ENCODE measurements around the gene PPFIBP1. TPM values are rescaled to one million over a fixed set of nuclear protein-coding genes. Genes with fewer than 3 reads are reported as not detected.
"Not testable (repeated sequence)": the region's sequence is repeated elsewhere in the genome, so short reads cannot be mapped to it uniquely, and the experiment has no call there.

The PPFIBP1 gene
- total RNA-seq, 1 experiment from 2014 or later: 88.6 TPM

GRCh38 chr12:27583981-27584380 is 60.0 kb downstream of the PPFIBP1 start:
- Histone ChIP-seq H3K27ac (ENCODE audit: low read length) (no peak overlapping the region), H3K27me3 (ENCODE audit: control insufficient read depth, insufficient read depth, low read length) (no peaks in the 10 kb centered on the region), H3K36me3 (ENCODE audit: control insufficient read depth, insufficient read depth, low read length) (peaks cover 3% of the 10 kb centered on the region; the same call in 1 of the 2 replicates), H3K4me1 (ENCODE audit: control insufficient read depth, insufficient read depth, low read length) (peaks cover 4% of the 10 kb centered on the region), H3K4me3 (ENCODE audit: low read depth in 2 of 2, low read length in 2 of 2) (no peak overlapping the region), H3K9me3 (ENCODE audit: control insufficient read depth, insufficient read depth, low read depth, low read length) (no peaks in the 10 kb centered on the region)
- in situ Hi-C loops (cut with HindIII; ENCODE audit: low pct_unique_long_range_greater_than_20kb, low sequenced_read_pairs): no loop called here
- CTCF ChIA-PET: no interaction called here
- intact Hi-C loops (cut with micrococcal nuclease; ENCODE audit: unreplicated experiment): no loop called here
- TF ChIP-seq TCF7L2 (IDR thresholded peaks at IDR 0.05; ENCODE audit: low read depth, low read length) (no peak), POLR2AphosphoS5 (IDR thresholded peaks at IDR 0.05; ENCODE audit: low read depth, low read length) (no peak), REST (IDR thresholded peaks at IDR 0.05; ENCODE audit: insufficient read depth in 1 of 2, low read depth in 2 of 2, low read length in 1 of 2) (no peak), SIN3A (IDR thresholded peaks at IDR 0.05; ENCODE audit: borderline replicate concordance, insufficient read depth, low read depth, low read length) (no peak)
- DNase-seq (ENCODE audit: low read depth, low spot score) (no peak), ATAC-seq (no peak)
- BruUV-seq (replicated peaks): no TSS peak
- POLR2A ChIA-PET: no interaction called here

GRCh38 chr12:27585739-27586265 is 61.8 kb downstream of the PPFIBP1 start:
- Histone ChIP-seq H3K36me3 (ENCODE audit: control insufficient read depth, insufficient read depth, low read length) (no peaks in the 10 kb centered on the region), H3K9me3 (ENCODE audit: control insufficient read depth, insufficient read depth, low read depth, low read length) (no peaks in the 10 kb centered on the region), H3K27me3 (ENCODE audit: control insufficient read depth, insufficient read depth, low read length) (no peaks in the 10 kb centered on the region), H3K4me1 (ENCODE audit: control insufficient read depth, insufficient read depth, low read length) (peaks cover 4% of the 10 kb centered on the region), H3K27ac (ENCODE audit: low read length) (no peak overlapping the region), H3K4me3 (ENCODE audit: low read depth in 2 of 2, low read length in 2 of 2) (no peak overlapping the region)
- POLR2A ChIA-PET: no interaction called here
- in situ Hi-C loops (cut with HindIII; ENCODE audit: low pct_unique_long_range_greater_than_20kb, low sequenced_read_pairs): no loop called here
- ATAC-seq: no peak
- intact Hi-C loops (cut with micrococcal nuclease; ENCODE audit: unreplicated experiment): no loop called here
- CTCF ChIA-PET: no interaction called here
- TF ChIP-seq CTCF (IDR thresholded peaks at IDR 0.05): no peak
- no peak for TF ChIP-seq POLR2AphosphoS5 (IDR thresholded peaks at IDR 0.05; ENCODE audit: low read depth, low read length)
- no peak for TF ChIP-seq TCF7L2 (IDR thresholded peaks at IDR 0.05; ENCODE audit: low read depth, low read length)
- no peak for TF ChIP-seq REST (IDR thresholded peaks at IDR 0.05; ENCODE audit: insufficient read depth in 1 of 2, low read depth in 2 of 2, low read length in 1 of 2)
- TF ChIP-seq SIN3A (IDR thresholded peaks at IDR 0.05; ENCODE audit: borderline replicate concordance, insufficient read depth, low read depth, low read length): no peak
- DNase-seq (ENCODE audit: low read depth, low spot score): no peak
- TSS peak; percentile 13 for BruUV-seq (replicated peaks)

GRCh38 chr12:27588075-27588730 is 64.2 kb downstream of the PPFIBP1 start:
- ATAC-seq; H3K27ac ChIP-seq (ENCODE audit: low read length); CTCF ChIA-PET; H3K9me3 ChIP-seq (ENCODE audit: control insufficient read depth, insufficient read depth, low read depth, low read length); H3K4me1 ChIP-seq (ENCODE audit: control insufficient read depth, insufficient read depth, low read length); POLR2A ChIA-PET; H3K4me3 ChIP-seq (ENCODE audit: low read depth in 2 of 2, low read length in 2 of 2); H3K27me3 ChIP-seq (ENCODE audit: control insufficient read depth, insufficient read depth, low read length); BruUV-seq (replicated peaks); H3K36me3 ChIP-seq (ENCODE audit: control insufficient read depth, insufficient read depth, low read length); DNase-seq (ENCODE audit: low read depth, low spot score); in situ Hi-C loops (cut with HindIII; ENCODE audit: low pct_unique_long_range_greater_than_20kb, low sequenced_read_pairs); intact Hi-C loops (cut with micrococcal nuclease; ENCODE audit: unreplicated experiment): not testable (repeated sequence)
